Lower lobe of right lung (tissue), 2 donors: ENCODE results near the gene IL5RA. TPM values are rescaled to one million over a fixed set of nuclear protein-coding genes. Genes with fewer than 3 reads are reported as not detected.

Experiments
- ATAC-seq, 2 donors: fragments of 200-7000 bp; cut with Tn5 transposase; one replicate each; pipeline ENCODE4 v1.9.1; 2020 to 2022; ENCODE audit warnings: mild to moderate bottlenecking in 2 of 2, moderate library complexity in 2 of 2
- DNase-seq: peaks from one replicate; pipeline ENCODE4 v3.0.0-alpha.2; 2020
- H3K27ac ChIP-seq: fragments of 200-600 bp; one replicate; pipeline ENCODE4 v1.8.0; 2022
- H3K27me3 ChIP-seq: fragments of 200-600 bp; one replicate; pipeline ENCODE4 v1.8.0; 2022; ENCODE audit warnings: low read depth
- H3K36me3 ChIP-seq: fragments of 200-600 bp; one replicate; pipeline ENCODE4 v1.8.0; 2022; ENCODE audit warnings: mild to moderate bottlenecking
- H3K4me1 ChIP-seq: fragments of 200-600 bp; one replicate; pipeline ENCODE4 v1.8.0; 2022
- H3K4me3 ChIP-seq: fragments of 200-600 bp; one replicate; pipeline ENCODE4 v1.8.0; 2022; ENCODE audit warnings: mild to moderate bottlenecking
- H3K9me3 ChIP-seq: fragments of 200-600 bp; one replicate; pipeline ENCODE4 v1.8.0; 2022
- intact Hi-C: fragments of 100-400 bp; cut with DNase I; formaldehyde crosslinking; loops from one replicate; pipeline ENCODE4 v1.11.0; 2022
- total RNA-seq: library from RNA; stranded (reverse); fragmentation: NEBNext Ultra II Directional; extraction: Animal tissue kit (Norgen Biotek cat#: 25700); gene quantifications from one replicate; pipeline ENCODE4 v1.2.1, GENCODE V29; 2021
- TF ChIP-seq, protein P1 (sequence below): fragments of 200-600 bp; IDR thresholded peaks from one replicate; pipeline ENCODE4 v1.8.0; 2022; ENCODE audit warnings: antibody characterized with exemption, mild to moderate bottlenecking
- donor health status: DM: no; HTN: yes; CAD: no; lungs with severe emphysema.

The IL5RA gene
- total RNA-seq, 1 donor from 2014 or later = 5.6 TPM

DNA sequence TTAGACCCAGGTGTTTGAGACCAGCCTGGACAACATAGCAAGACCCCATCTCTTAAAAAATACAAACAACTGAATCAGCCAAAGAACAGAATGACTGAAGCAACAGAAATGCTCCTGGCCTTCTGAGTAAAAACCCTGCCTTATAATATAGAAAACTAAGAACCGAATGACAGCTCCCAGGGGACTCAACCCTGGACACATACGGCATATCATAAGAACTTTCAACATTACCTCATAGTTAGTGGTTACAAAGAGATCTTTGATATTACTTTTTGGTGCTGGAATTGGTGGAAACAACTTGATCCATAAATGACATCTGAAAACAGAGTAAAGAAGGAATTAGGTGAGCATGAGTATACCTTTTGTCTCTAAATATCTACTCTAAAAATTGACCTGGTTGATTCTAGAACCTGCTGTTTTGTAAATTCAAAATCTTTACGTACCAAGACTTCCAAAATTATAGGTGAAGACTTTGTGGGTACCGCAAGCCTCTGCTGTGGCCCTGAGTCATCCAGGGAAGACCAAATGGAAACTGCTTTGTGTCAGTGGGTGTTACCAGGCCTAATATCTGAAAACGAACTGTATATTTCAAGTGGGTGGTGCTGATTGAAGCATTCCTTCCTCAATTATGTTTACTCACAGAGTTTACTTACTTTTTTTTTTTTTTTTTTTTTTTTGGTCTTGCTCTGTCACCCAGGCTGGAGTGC, 35.5 kb downstream of the IL5RA start:
- H3K9me3 ChIP-seq = no peaks in the 10 kb centered on the region
- H3K4me1 ChIP-seq = no peaks in the 10 kb centered on the region
- intact Hi-C loops = no loop called here
- no peaks in the 10 kb centered on the region for H3K27me3 ChIP-seq
- TF ChIP-seq, protein P1, sequence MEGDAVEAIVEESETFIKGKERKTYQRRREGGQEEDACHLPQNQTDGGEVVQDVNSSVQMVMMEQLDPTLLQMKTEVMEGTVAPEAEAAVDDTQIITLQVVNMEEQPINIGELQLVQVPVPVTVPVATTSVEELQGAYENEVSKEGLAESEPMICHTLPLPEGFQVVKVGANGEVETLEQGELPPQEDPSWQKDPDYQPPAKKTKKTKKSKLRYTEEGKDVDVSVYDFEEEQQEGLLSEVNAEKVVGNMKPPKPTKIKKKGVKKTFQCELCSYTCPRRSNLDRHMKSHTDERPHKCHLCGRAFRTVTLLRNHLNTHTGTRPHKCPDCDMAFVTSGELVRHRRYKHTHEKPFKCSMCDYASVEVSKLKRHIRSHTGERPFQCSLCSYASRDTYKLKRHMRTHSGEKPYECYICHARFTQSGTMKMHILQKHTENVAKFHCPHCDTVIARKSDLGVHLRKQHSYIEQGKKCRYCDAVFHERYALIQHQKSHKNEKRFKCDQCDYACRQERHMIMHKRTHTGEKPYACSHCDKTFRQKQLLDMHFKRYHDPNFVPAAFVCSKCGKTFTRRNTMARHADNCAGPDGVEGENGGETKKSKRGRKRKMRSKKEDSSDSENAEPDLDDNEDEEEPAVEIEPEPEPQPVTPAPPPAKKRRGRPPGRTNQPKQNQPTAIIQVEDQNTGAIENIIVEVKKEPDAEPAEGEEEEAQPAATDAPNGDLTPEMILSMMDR = no peak
- H3K36me3 ChIP-seq = no peaks in the 10 kb centered on the region
- H3K4me3 ChIP-seq = no peak overlapping the region
- no peak for DNase-seq
- no peak for ATAC-seq
- H3K27ac ChIP-seq = no peak overlapping the region

DNA sequence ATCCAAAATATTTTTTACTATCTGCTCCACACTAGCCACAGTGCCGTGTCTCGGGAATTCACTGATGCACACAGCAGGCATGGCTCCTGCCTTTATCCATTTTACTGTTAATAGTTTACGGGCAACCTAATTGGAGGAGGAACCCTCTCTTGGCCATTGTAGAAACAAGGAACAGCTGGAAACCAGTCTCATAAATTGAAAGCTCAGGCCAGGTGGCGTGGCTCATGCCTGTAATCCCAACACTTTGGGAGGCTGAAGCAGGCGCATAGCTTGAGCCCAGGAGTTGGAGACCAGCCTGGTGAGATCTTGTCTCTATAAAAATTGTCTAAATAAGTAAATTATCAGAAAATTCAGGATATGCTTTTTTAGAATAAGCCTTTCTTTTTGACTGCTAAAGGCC, 39.0 kb downstream of the IL5RA start:
- H3K9me3 ChIP-seq = no peaks in the 10 kb centered on the region
- H3K36me3 ChIP-seq = no peaks in the 10 kb centered on the region
- no peak overlapping the region for H3K4me3 ChIP-seq
- H3K4me1 ChIP-seq = no peaks in the 10 kb centered on the region
- DNase-seq = no peak
- no peak overlapping the region for H3K27ac ChIP-seq
- intact Hi-C loops = no loop called here
- H3K27me3 ChIP-seq = no peaks in the 10 kb centered on the region
- TF ChIP-seq, protein P1 = no peak
- no peak for ATAC-seq

DNA sequence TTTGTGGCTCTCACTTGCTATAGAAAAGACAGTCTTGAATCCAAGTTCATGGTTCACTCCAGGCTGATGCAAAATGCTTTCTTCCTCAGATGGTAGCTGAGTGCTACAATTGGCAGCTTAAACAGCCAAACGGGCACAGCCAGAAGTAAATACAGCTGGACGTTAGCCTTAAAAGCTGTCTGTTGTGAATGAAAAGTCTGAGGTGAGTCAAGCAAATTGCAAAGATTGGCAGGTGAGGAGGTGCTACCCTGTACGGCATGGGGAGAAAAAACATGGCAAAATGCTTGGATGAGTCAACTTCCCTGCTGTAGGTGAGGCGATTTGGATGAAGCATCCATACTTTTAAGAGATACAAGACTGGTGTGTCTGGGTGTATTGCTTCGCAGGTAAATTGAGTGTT, 40.5 kb downstream of the IL5RA start:
- no peaks in the 10 kb centered on the region for H3K27me3 ChIP-seq
- DNase-seq (no peak), ATAC-seq (no peak)
- H3K4me3 ChIP-seq = no peak overlapping the region
- intact Hi-C loops = no loop called here
- no peaks in the 10 kb centered on the region for H3K36me3 ChIP-seq
- H3K4me1 ChIP-seq = no peaks in the 10 kb centered on the region
- no peak overlapping the region for H3K27ac ChIP-seq
- TF ChIP-seq, protein P1 = no peak
- H3K9me3 ChIP-seq = no peaks in the 10 kb centered on the region

DNA sequence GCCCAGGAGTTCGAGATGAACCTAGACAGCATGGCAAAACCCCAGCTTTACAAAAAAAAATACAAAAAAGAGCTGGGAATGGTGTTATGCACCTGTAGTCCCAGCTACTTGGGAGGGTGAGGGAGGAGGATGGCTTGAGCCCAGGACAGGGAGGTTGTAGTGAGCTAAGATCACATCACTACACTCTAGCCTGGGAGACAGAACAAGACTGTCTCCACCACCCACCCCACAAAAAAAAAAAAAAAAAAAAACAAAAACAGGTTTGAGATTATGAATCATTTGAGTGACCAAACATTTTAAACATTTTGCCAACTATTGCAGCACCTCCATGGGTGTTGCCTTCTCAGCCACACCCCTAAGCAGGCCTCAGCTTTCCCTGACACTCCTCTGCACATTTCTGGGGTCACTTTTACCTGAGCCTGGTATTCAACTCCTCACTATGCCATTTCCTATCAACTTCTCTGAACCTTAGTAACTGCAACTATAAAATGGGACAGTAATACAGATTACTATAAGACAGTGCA, 41.8 kb downstream of the IL5RA start:
- DNase-seq = no peak
- no peaks in the 10 kb centered on the region for H3K27me3 ChIP-seq

DNA sequence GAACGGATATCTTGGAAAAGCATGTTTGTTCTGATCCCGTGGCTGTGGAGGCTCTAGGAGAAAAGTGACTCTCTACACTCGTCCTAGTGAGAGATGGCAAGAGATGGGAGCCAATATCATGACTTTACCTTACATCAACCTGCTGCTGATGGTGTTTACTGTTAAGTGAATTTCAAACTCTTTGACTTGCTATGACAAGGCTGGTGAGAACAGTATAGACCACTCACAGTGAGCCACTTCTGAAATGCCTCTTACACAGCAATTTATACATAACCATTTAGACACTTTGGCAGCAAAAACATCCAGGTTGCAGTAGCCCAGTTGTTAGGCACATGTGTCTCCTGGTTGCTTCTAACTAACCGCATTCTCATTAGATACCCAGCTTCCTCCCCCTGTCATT, 43.3 kb downstream of the IL5RA start:
- TF ChIP-seq, protein P1 = no peak
- Histone ChIP-seq H3K27ac (no peak overlapping the region), H3K27me3 (no peaks in the 10 kb centered on the region), H3K36me3 (no peaks in the 10 kb centered on the region), H3K4me1 (no peaks in the 10 kb centered on the region), H3K9me3 (no peaks in the 10 kb centered on the region), H3K4me3 (no peak overlapping the region)
- ATAC-seq (no peak), DNase-seq (no peak)
- intact Hi-C loops = no loop called here

More for the DNA sequence above, 41.8 kb downstream of the IL5RA start:
- intact Hi-C loops = no loop called here
- Histone ChIP-seq H3K36me3 (no peaks in the 10 kb centered on the region), H3K27ac (no peak overlapping the region), H3K4me3 (no peak overlapping the region), H3K9me3 (no peaks in the 10 kb centered on the region), H3K4me1 (no peaks in the 10 kb centered on the region)
- TF ChIP-seq, protein P1 = no peak
- no peak for ATAC-seq
